ENCODE results near the gene PHACTR4.
"Not testable (repeated sequence)": the region's sequence is repeated elsewhere in the genome, so short reads cannot be mapped to it uniquely, and the experiment has no call there.

The PHACTR4 gene

GRCh38 chr1:28525002-28525642, 155.6 kb downstream of the PHACTR4 start:
- DNase-seq = not testable (repeated sequence)

GRCh38 chr1:28526886-28527285, 157.3 kb downstream of the PHACTR4 start:
- DNase-seq = no peak

- DNase-seq = no peak
These were observed 160.9 kb downstream of the PHACTR4 start for GRCh38 chr1:28530456-28530855.

GRCh38 chr1:28534671-28535070, 165.1 kb downstream of the PHACTR4 start:
- DNase-seq = no peak

- DNase-seq = no peak
These were observed 165.6 kb downstream of the PHACTR4 start for GRCh38 chr1:28535180-28535579.

GRCh38 chr1:28537457-28538199, 168.1 kb downstream of the PHACTR4 start:
- DNase-seq = no peak

- no peak for DNase-seq
These were observed 168.7 kb downstream of the PHACTR4 start for GRCh38 chr1:28538286-28538685.

- no peak for DNase-seq
These were observed 171.1 kb downstream of the PHACTR4 start for GRCh38 chr1:28540651-28541050.

GRCh38 chr1:28541414-28542015, 172.0 kb downstream of the PHACTR4 start:
- not testable (repeated sequence) for DNase-seq

GRCh38 chr1:28545246-28545628, 175.7 kb downstream of the PHACTR4 start:
- DNase-seq = no peak

- no peak for DNase-seq
These were observed 178.8 kb downstream of the PHACTR4 start for GRCh38 chr1:28548318-28548717.

All from T-helper 1 cell (primary cell).